HuH-7.5 (cell line): ENCODE data around the gene TNFSF15.
A peak's percentile ranks its signal among the peaks of the same experiment; 100 is the strongest.
"Not testable (repeated sequence)": the region's sequence is repeated elsewhere in the genome, so short reads cannot be mapped to it uniquely, and the experiment has no call there.

Experiments used
- DNase-seq: peaks from one replicate; pipeline ENCODE4 v3.0.0; 2011; ENCODE audit warnings: low spot score

TNFSF15 gene

GRCh38 chr9:114754581-114754980 is 51.3 kb downstream of the TNFSF15 start:
- no peak for DNase-seq

GRCh38 chr9:114746591-114747346 is 59.1 kb downstream of the TNFSF15 start:
- no peak for DNase-seq

GRCh38 chr9:114745879-114746550 is 59.8 kb downstream of the TNFSF15 start:
- no peak for DNase-seq

- no peak for DNase-seq
Observed at GRCh38 chr9:114745108-114745848, 60.6 kb downstream of the TNFSF15 start.

DNA sequence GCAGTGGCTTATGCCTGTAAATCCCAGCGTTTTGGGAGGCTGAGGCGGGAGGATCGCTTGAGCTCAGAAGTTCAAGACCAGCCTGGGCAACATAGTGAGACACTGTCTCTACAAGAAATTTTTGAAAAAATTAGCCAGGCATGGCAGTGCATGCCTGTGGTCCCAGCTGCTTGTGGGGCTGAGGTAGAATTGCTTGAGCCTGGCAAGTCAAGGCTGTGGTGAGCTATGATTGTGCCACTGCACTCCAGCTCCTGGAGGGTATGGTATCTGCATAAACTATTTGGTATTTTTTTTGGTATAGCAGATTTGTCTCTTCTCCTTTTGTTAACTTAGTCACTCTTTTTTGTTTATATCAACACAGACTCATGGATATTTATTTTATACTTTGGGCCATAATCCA is 62.4 kb downstream of the TNFSF15 start:
- no peak for DNase-seq

DNA sequence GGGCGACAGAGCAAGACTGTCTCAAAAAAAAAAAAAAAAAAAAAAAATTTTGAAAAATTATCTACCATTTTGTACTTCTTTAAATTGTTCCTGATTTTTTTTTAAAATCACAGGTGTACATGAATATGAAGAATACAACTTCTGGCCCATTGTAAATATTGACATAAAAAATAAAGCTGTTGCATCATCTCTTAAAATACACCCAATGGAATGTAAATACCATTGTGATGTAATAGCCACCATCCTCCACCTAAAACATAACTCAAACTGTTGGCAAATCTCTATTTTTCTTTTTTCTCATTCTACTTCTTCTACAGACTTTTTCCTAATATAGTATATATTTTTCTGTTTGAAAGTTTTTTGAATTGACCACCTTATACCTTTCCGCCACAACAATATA is 62.9 kb downstream of the TNFSF15 start:
- peak; percentile 28 for DNase-seq

DNA sequence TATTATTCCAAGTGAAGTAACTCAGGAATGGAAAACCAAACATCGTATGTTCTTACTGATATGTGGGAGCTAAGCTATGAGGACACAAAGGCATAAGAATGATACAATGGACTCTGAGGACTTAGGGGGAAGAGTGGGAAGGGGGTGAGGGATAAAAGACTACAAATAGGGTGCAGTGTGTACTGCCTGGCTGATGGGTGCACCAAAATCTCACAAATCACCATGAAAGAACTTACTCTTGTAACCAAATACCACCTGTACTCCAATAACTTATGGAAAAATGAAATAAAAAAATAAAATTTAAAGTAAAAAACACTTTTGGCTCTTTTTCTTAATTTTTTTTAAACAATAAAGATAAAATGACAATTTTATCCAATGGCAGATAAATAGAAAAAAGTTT is 64.3 kb downstream of the TNFSF15 start:
- not testable (repeated sequence) for DNase-seq

DNA sequence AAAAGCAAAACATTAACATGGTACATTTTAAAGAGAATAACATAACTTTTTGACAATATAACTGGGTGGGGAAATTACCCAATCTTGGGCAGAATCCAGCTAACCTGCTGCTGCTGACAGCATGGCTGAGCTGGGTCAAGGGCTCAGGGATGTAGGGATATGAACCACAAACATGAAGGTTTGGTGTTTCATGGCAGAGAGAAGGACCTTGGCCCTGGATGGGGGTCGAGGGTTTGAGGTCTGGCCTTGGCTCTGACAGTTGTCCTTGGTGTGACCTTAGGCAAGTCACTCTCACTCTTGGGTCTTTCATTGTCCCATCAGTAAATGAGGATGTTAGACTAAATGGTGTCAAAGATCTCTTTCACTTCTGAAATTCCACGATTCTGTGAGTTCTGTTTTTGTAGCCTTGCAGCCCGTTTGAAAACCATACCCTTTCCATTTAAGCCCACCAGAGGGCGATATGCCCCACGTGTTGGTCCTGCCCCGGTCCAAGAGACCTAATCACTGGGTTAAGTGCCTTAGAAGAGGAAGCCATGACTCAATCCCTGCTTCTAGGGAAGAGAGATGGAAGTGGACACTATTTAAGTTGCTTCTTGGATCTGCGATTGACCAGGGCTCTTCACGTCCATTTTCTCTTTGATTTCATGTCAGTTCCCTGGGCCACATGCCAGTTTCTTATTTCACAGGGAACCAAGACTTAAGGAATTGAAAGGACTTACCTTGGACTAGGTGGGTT is 67.1 kb downstream of the TNFSF15 start:
- DNase-seq: peak; percentile 59

- no peak for DNase-seq
Observed at GRCh38 chr9:114737847-114738246, 68.0 kb downstream of the TNFSF15 start.

GRCh38 chr9:114737118-114737517 is 68.7 kb downstream of the TNFSF15 start:
- no peak for DNase-seq

DNA sequence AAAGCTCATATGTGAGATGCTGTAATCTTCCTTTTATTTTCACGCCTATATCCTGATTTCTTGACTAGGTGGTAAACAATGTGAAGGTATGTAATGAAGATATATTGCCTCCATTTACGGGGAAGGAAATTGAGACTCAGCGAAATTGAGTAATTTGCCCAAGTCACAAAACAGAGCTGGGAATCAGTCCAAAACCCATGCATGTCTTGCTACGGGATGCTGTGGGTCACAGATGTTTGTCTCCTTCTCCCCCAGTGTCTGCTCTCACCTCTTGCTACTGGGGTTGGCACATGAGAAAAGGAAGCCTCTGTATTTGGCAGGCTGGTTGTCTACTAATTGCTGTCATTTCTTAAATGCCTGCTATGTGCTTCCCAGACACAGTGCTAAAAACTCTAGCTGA is 70.1 kb downstream of the TNFSF15 start:
- DNase-seq: no peak

- not testable (repeated sequence) for DNase-seq
Observed at GRCh38 chr9:114735139-114735538, 70.7 kb downstream of the TNFSF15 start.
